Activated CD8-positive, alpha-beta memory T cell treated with anti-CD3 and anti-CD28 coated beads, Interleukin-2, amount 10 ng/mL, durations not matched to agents 7 days and 5 days (primary cell): ENCODE measurements around the gene SRCIN1. TPM values are rescaled to one million over a fixed set of nuclear protein-coding genes. Genes with fewer than 3 reads are reported as not detected.

Source experiments
- ATAC-seq: fragments of 150-1000 bp; cut with Tn5 transposase; one replicate; pipeline ENCODE4 v1.10.0; 2021; ENCODE audit warnings: moderate library complexity
- CTCF ChIA-PET: fragments of 350-600 bp; sonication (Branson Sonifier 250); formaldehyde crosslinking; loops from one replicate; lab custom pipeline; 2021; ENCODE audit warnings: antibody characterized with exemption; lab: Charles Lee
- DNase-seq: peaks from one replicate; pipeline ENCODE4 v3.0.0-alpha.2; 2020
- H3K27ac Mint-ChIP-seq: one replicate; pipeline ENCODE4 v1.8.0; 2021; ENCODE audit warnings: mild to moderate bottlenecking, mixed read lengths
- H3K27me3 Mint-ChIP-seq: one replicate; pipeline ENCODE4 v1.8.0; 2021; ENCODE audit warnings: mixed read lengths
- H3K36me3 Mint-ChIP-seq: one replicate; pipeline ENCODE4 v1.8.0; 2021; ENCODE audit warnings: mild to moderate bottlenecking, mixed read lengths
- H3K4me1 Mint-ChIP-seq: one replicate; pipeline ENCODE4 v1.8.0; 2021; ENCODE audit warnings: mixed read lengths
- H3K4me3 Mint-ChIP-seq: one replicate; pipeline ENCODE4 v1.8.0; 2021; ENCODE audit warnings: mild to moderate bottlenecking, moderate library complexity, mixed read lengths
- H3K9me3 Mint-ChIP-seq: one replicate; pipeline ENCODE4 v1.8.0; 2022; ENCODE audit warnings: low read depth, mixed read lengths
- total RNA-seq, 2 experiments: library from RNA; stranded (reverse); gene quantifications; one replicate each; pipeline ENCODE4 v1.2.3, GENCODE V29; 2021

Gene SRCIN1
- total RNA-seq, 2 experiments from 2014 or later = 0.26 to 0.30 TPM

GRCh38 chr17:38600906-38601305, 4.8 kb downstream of the SRCIN1 start:
- H3K4me3 Mint-ChIP-seq = no peak overlapping the region
- H3K27ac Mint-ChIP-seq = no peak overlapping the region
- ATAC-seq (no peak), DNase-seq (no peak)
- CTCF ChIA-PET = interaction anchor here (0.9 kb wide), 1 partner anchor 43 kb away, joined by 3 read pairs; no protein-coding TSS in a partner anchor
- no peaks in the 10 kb centered on the region for H3K36me3 Mint-ChIP-seq
- peaks cover 80% of the 10 kb centered on the region for H3K27me3 Mint-ChIP-seq
- H3K9me3 Mint-ChIP-seq = no peaks in the 10 kb centered on the region
- H3K4me1 Mint-ChIP-seq = peaks cover 7% of the 10 kb centered on the region

- H3K27ac Mint-ChIP-seq = no peak overlapping the region
- ATAC-seq (no peak), DNase-seq (no peak)
- no peaks in the 10 kb centered on the region for H3K9me3 Mint-ChIP-seq
- H3K4me1 Mint-ChIP-seq = peaks cover 7% of the 10 kb centered on the region
- no peaks in the 10 kb centered on the region for H3K36me3 Mint-ChIP-seq
- H3K4me3 Mint-ChIP-seq = no peak overlapping the region
- H3K27me3 Mint-ChIP-seq = peaks cover 85% of the 10 kb centered on the region
- CTCF ChIA-PET = interaction anchor here (0.9 kb wide), 1 partner anchor 43 kb away, joined by 3 read pairs; no protein-coding TSS in a partner anchor
These were observed 5.3 kb downstream of the SRCIN1 start for GRCh38 chr17:38600416-38600815.

- ATAC-seq (no peak), DNase-seq (no peak)
- H3K4me1 Mint-ChIP-seq = peaks cover 7% of the 10 kb centered on the region
- H3K36me3 Mint-ChIP-seq = no peaks in the 10 kb centered on the region
- peaks cover 93% of the 10 kb centered on the region for H3K27me3 Mint-ChIP-seq
- no peak overlapping the region for H3K27ac Mint-ChIP-seq
- CTCF ChIA-PET = interaction anchor here (1.4 to 5.4 kb wide), 3 partner anchors 15 to 43 kb away, joined by 3 to 22 read pairs (median 19); no protein-coding TSS in a partner anchor
- no peak overlapping the region for H3K4me3 Mint-ChIP-seq
- no peaks in the 10 kb centered on the region for H3K9me3 Mint-ChIP-seq
These were observed 6.3 kb downstream of the SRCIN1 start for GRCh38 chr17:38599398-38599856.

- CTCF ChIA-PET = interaction anchor here (1.4 to 5.4 kb wide), 3 partner anchors 14 to 43 kb away, joined by 3 to 22 read pairs (median 19); no protein-coding TSS in a partner anchor
- DNase-seq = no peak
- H3K36me3 Mint-ChIP-seq = no peaks in the 10 kb centered on the region
- H3K27me3 Mint-ChIP-seq = peaks cover 91% of the 10 kb centered on the region
- no peak overlapping the region for H3K27ac Mint-ChIP-seq
- peaks cover 7% of the 10 kb centered on the region for H3K4me1 Mint-ChIP-seq
- no peak overlapping the region for H3K4me3 Mint-ChIP-seq
- no peak for ATAC-seq
- no peaks in the 10 kb centered on the region for H3K9me3 Mint-ChIP-seq
These were observed 6.8 kb downstream of the SRCIN1 start for GRCh38 chr17:38598995-38599394.

- no peak overlapping the region for H3K4me3 Mint-ChIP-seq
- CTCF ChIA-PET = interaction anchor here (1.4 to 5.4 kb wide), 4 partner anchors 9 to 42 kb away, joined by 3 to 22 read pairs (median 14); no protein-coding TSS in a partner anchor
- H3K4me1 Mint-ChIP-seq = peaks cover 4% of the 10 kb centered on the region
- H3K27ac Mint-ChIP-seq = no peak overlapping the region
- no peaks in the 10 kb centered on the region for H3K9me3 Mint-ChIP-seq
- no peaks in the 10 kb centered on the region for H3K36me3 Mint-ChIP-seq
- ATAC-seq (no peak), DNase-seq (no peak)
- H3K27me3 Mint-ChIP-seq = peaks cover 91% of the 10 kb centered on the region
These were observed 7.2 kb downstream of the SRCIN1 start for GRCh38 chr17:38598536-38598935.

- Mint-ChIP-seq H3K36me3 (no peaks in the 10 kb centered on the region), H3K4me1 (peaks cover 15% of the 10 kb centered on the region), H3K27me3 (peaks cover 92% of the 10 kb centered on the region), H3K9me3 (no peaks in the 10 kb centered on the region), H3K27ac (no peak overlapping the region), H3K4me3 (no peak overlapping the region)
- DNase-seq = no peak
- CTCF ChIA-PET = interaction anchor here (1.4 to 5.4 kb wide), 5 partner anchors 8 to 38 kb away, joined by 3 to 22 read pairs (median 8); partner anchors contain the start of gene SRCIN1
- ATAC-seq = no peak
These were observed 8.4 kb downstream of the SRCIN1 start for GRCh38 chr17:38597375-38597774.

GRCh38 chr17:38596651-38597050, 9.1 kb downstream of the SRCIN1 start:
- DNase-seq = no peak
- no peak for ATAC-seq

GRCh38 chr17:38595892-38596291, 9.9 kb downstream of the SRCIN1 start:
- Mint-ChIP-seq H3K27ac (no peak overlapping the region), H3K9me3 (no peaks in the 10 kb centered on the region), H3K4me3 (no peak overlapping the region), H3K4me1 (peaks cover 26% of the 10 kb centered on the region), H3K36me3 (no peaks in the 10 kb centered on the region), H3K27me3 (peaks cover 93% of the 10 kb centered on the region)
- CTCF ChIA-PET = interaction anchor here (1.0 to 5.4 kb wide), 5 partner anchors 9 to 37 kb away, joined by 3 to 22 read pairs (median 8); partner anchors contain the start of gene SRCIN1
- no peak for ATAC-seq
- no peak for DNase-seq

More at GRCh38 chr17:38596651-38597050, 9.1 kb downstream of the SRCIN1 start:
- CTCF ChIA-PET = interaction anchor here (1.9 to 5.4 kb wide), 4 partner anchors 9 to 38 kb away, joined by 5 to 22 read pairs (median 14); partner anchors contain the start of gene SRCIN1
- Mint-ChIP-seq H3K27ac (no peak overlapping the region), H3K36me3 (no peaks in the 10 kb centered on the region), H3K4me3 (no peak overlapping the region), H3K4me1 (peaks cover 20% of the 10 kb centered on the region), H3K9me3 (no peaks in the 10 kb centered on the region), H3K27me3 (peaks cover 92% of the 10 kb centered on the region)

GRCh38 chr17:38594152-38594551, 11.6 kb downstream of the SRCIN1 start:
- H3K36me3 Mint-ChIP-seq = no peaks in the 10 kb centered on the region
- peaks cover 94% of the 10 kb centered on the region for H3K27me3 Mint-ChIP-seq
- ATAC-seq (no peak), DNase-seq (no peak)
- H3K27ac Mint-ChIP-seq = no peak overlapping the region
- H3K4me3 Mint-ChIP-seq = no peak overlapping the region
- H3K9me3 Mint-ChIP-seq = no peaks in the 10 kb centered on the region
- peaks cover 32% of the 10 kb centered on the region for H3K4me1 Mint-ChIP-seq
- CTCF ChIA-PET = interaction anchor here (0.7 to 13.9 kb wide), 3 partner anchors 8 to 34 kb away, joined by 3 to 184 read pairs (median 19); no protein-coding TSS in a partner anchor

GRCh38 chr17:38592487-38592886, 13.3 kb downstream of the SRCIN1 start:
- H3K4me3 Mint-ChIP-seq = no peak overlapping the region
- H3K4me1 Mint-ChIP-seq = peaks cover 36% of the 10 kb centered on the region
- peaks cover 95% of the 10 kb centered on the region for H3K27me3 Mint-ChIP-seq

GRCh38 chr17:38591759-38592241, 14.0 kb downstream of the SRCIN1 start:
- H3K4me3 Mint-ChIP-seq = no peak overlapping the region
- no peaks in the 10 kb centered on the region for H3K9me3 Mint-ChIP-seq
- ATAC-seq (peak; percentile 74), DNase-seq (peak; percentile 73)
- no peak overlapping the region for H3K27ac Mint-ChIP-seq
- H3K36me3 Mint-ChIP-seq = no peaks in the 10 kb centered on the region
- peaks cover 40% of the 10 kb centered on the region for H3K4me1 Mint-ChIP-seq
- H3K27me3 Mint-ChIP-seq = peaks cover 94% of the 10 kb centered on the region
- CTCF ChIA-PET = interaction anchor here (0.6 to 13.9 kb wide), 5 partner anchors 10 to 310 kb away, joined by 3 to 184 read pairs (median 3); no protein-coding TSS in a partner anchor

More at GRCh38 chr17:38592487-38592886, 13.3 kb downstream of the SRCIN1 start:
- Mint-ChIP-seq H3K36me3 (no peaks in the 10 kb centered on the region), H3K27ac (no peak overlapping the region), H3K9me3 (no peaks in the 10 kb centered on the region)
- DNase-seq = no peak
- ATAC-seq = no peak
- CTCF ChIA-PET = interaction anchor here (0.6 to 13.9 kb wide), 6 partner anchors 10 to 309 kb away, joined by 3 to 184 read pairs (median 3); no protein-coding TSS in a partner anchor

GRCh38 chr17:38590988-38591758, 14.6 kb downstream of the SRCIN1 start:
- CTCF ChIA-PET = interaction anchor here (13.9 kb wide), 1 partner anchor 31 kb away, joined by 184 read pairs; no protein-coding TSS in a partner anchor
- ATAC-seq (no peak), DNase-seq (no peak)
- Mint-ChIP-seq H3K36me3 (no peaks in the 10 kb centered on the region), H3K4me1 (peaks cover 42% of the 10 kb centered on the region), H3K9me3 (no peaks in the 10 kb centered on the region), H3K4me3 (no peak overlapping the region), H3K27ac (no peak overlapping the region), H3K27me3 (peaks cover 95% of the 10 kb centered on the region)
